Activated naive CD4-positive, alpha-beta T cell treated with anti-CD3 and anti-CD28 coated beads, Interleukin-2, amount 10 ng/mL, durations not matched to agents 7 days and 5 days (primary cell): Measurements from ENCODE around the gene COL23A1.

ENCODE experiments used
- CTCF ChIA-PET: fragments of 350-600 bp; sonication (Branson Sonifier 250); formaldehyde crosslinking; loops from one replicate; lab custom pipeline; 2021; ENCODE audit warnings: antibody characterized with exemption; lab: Charles Lee
- DNase-seq: peaks from one replicate; pipeline ENCODE4 v3.0.0-alpha.2; 2020
- H3K27ac Mint-ChIP-seq: one replicate; pipeline ENCODE4 v1.8.0; 2021; ENCODE audit warnings: mild to moderate bottlenecking, moderate library complexity, mixed read lengths
- H3K27me3 Mint-ChIP-seq: one replicate; pipeline ENCODE4 v1.8.0; 2021; ENCODE audit warnings: mild to moderate bottlenecking, mixed read lengths
- H3K36me3 Mint-ChIP-seq: one replicate; pipeline ENCODE4 v1.8.0; 2021; ENCODE audit warnings: mixed read lengths
- H3K4me1 Mint-ChIP-seq: one replicate; pipeline ENCODE4 v1.8.0; 2021; ENCODE audit warnings: mixed read lengths
- H3K4me3 Mint-ChIP-seq: one replicate; pipeline ENCODE4 v1.8.0; 2021; ENCODE audit warnings: mild to moderate bottlenecking, moderate library complexity, mixed read lengths
- H3K9me3 Mint-ChIP-seq: one replicate; pipeline ENCODE4 v1.8.0; 2021; ENCODE audit warnings: mixed read lengths

The COL23A1 gene

DNA sequence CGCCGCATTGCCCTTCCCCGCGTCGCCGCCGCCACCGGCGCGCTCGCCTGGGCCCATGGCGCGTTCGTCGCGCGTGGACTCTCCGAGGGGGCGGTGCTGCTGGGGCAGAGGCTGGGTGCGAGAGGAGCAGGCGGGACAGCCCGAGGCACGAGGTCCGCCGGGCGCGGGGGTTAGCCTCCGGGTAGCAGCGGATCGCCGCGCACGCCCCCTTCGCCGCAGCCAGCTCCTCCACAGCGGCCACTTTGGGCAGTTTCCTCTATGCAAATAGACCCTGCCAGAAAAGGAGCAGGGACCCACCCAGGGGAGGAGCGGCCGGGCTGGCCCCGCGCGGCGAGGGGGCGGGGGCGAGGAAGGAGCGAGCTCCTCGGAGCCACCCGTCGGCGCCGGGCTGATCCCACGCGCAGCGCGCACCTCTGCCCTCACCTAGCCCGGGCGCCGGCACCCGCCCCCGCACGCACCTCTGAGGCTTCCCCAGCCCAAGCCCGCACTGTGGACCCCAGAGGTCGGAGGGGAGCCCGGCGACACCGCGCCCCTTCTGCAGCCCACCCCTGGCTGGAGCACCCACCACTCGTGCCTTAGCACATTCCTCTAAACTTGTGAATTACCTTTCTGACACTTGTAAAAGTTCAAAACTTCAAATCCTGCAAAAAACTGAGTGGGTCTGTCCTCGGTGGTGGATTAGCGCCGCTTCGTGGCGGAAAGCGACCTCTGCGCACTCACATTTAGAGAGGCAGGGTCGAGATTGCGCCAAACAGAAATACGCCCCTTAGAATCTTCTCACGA lies at the start of gene COL23A1:
Gene COL23A1 (minus strand): TSS at position 253 of the 783 bp plus-strand sequence.
- H3K4me1 Mint-ChIP-seq: peaks cover 9% of the 10 kb centered on the region

DNA sequence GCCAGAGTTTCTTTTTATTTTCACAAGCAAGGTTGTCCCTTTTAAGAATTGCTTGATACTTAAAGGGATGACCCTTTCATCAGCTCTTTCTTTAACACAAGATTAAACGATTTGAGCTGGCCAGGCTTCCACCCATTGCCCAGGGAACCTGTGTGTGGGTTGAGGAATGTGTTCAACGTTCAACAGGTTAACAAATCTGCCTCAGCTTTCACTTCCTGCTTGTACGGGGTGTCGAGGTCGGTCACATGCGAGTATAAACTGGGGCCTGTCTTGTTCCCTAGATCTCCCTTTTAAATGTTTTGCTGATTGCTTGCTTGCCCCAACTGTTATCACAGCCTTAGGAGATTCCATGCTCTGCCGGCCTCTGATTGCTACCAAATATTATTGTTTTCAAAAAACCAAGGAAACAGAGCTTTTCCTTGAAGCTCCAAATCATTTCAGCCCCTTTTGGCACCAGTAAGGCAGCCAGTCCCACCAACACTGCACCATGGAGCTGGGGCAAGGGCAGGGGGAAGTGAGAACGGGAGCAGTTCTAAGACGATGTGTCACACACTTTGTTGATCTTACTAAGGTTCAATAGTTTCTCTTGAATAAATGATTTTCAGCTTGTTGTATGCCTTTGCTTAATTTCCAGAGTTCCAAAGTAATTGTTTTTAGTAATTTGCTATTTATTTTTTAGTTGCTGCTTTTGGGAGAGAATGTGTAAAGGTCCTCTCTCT lies 47.3 kb upstream of the COL23A1 start:
- Mint-ChIP-seq H3K4me1 (no peaks in the 10 kb centered on the region), H3K4me3 (no peak overlapping the region), H3K27me3 (peaks cover 4% of the 10 kb centered on the region), H3K9me3 (peaks cover 5% of the 10 kb centered on the region), H3K36me3 (no peaks in the 10 kb centered on the region), H3K27ac (no peak overlapping the region)
- CTCF ChIA-PET: interaction anchor here (0.6 kb wide), 1 partner anchor 1021 kb away, joined by 4 read pairs; no protein-coding TSS in a partner anchor
- DNase-seq: no peak

More for the DNA sequence above, at the start of gene COL23A1:
- H3K4me3 Mint-ChIP-seq: peak within 1 kb of the TSS; percentile 71
- peaks cover 64% of the 10 kb centered on the region for H3K27me3 Mint-ChIP-seq
- peaks cover 19% of the 10 kb centered on the region for H3K36me3 Mint-ChIP-seq
- DNase-seq: peak; percentile 69
- H3K9me3 Mint-ChIP-seq: peaks cover 15% of the 10 kb centered on the region
- CTCF ChIA-PET: interaction anchor here (1.0 to 1.5 kb wide), 3 partner anchors 18 to 312 kb away, joined by 3 read pairs; no protein-coding TSS in a partner anchor
- H3K27ac Mint-ChIP-seq: peak within 1 kb of the TSS; percentile 73

DNA sequence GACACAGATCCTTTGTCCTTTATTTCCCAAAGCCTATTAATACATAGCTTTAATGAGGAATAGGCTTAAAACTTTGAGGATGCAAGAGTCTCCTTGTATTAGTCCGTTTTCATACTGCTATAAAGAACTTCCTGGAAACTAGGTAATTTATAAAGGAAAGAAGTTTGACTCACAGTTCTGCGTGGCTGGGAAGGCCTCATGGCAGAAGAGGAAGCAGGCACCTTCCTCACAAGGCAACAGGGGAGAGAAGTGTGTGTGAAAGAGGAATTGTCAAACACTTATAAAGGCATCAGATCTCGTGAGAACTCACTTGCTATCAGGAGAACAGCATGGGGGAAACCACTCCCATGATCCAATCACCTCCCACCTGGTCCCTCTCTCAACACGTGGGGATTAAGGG lies 42.1 kb upstream of the COL23A1 start:
- Mint-ChIP-seq H3K4me3 (no peak overlapping the region), H3K27me3 (peaks cover 23% of the 10 kb centered on the region), H3K9me3 (peaks cover 2% of the 10 kb centered on the region), H3K4me1 (peaks cover 6% of the 10 kb centered on the region), H3K27ac (no peak overlapping the region), H3K36me3 (peaks cover 3% of the 10 kb centered on the region)
- no peak for DNase-seq
- CTCF ChIA-PET: no interaction called here

DNA sequence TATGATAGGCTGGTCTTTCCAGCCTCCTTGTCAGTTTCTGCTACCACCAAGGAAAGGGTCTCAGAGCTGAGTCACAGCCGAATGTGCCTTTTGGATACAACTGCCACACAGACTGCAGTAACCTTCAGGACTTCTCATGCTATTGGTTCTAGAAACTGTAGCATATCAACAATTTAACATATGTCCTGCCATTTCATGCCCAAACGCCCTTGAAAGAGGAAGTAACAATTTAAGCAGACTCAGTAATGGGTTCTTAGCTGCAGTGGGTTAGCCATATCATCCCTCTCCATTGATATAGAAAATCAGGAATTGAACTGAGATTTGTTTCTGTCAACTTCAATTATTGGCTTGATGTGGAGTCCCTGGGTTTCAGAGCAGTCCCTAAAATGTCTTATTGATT lies 40.8 kb upstream of the COL23A1 start:
- Mint-ChIP-seq H3K4me3 (no peak overlapping the region), H3K9me3 (peaks cover 2% of the 10 kb centered on the region), H3K4me1 (peaks cover 6% of the 10 kb centered on the region), H3K36me3 (peaks cover 4% of the 10 kb centered on the region), H3K27ac (no peak overlapping the region), H3K27me3 (peaks cover 27% of the 10 kb centered on the region)
- no peak for DNase-seq
- CTCF ChIA-PET: no interaction called here

DNA sequence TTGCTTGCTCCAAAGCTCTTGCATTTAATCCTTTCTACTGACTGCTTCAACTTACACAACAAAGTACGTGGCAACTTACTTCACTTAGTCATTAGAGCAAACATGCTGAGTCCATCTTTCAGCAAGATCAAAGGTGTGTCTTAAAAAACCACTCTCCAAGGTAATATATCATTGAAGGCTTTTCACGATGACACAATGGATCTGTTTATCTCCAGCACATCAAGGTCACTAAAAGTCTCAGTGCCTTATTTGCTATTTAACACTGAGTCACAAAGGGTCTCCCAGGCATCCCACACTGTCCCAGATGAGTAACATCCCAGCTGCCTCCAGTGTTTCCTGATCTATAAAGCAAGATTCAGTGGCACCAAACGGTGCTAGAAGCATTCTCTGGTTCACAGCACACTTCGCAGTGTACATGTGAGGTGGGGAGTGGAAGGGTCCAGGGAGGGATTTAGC lies 40.3 kb upstream of the COL23A1 start:
- Mint-ChIP-seq H3K4me1 (peaks cover 9% of the 10 kb centered on the region), H3K36me3 (peaks cover 8% of the 10 kb centered on the region), H3K9me3 (peaks cover 2% of the 10 kb centered on the region), H3K4me3 (no peak overlapping the region), H3K27ac (no peak overlapping the region), H3K27me3 (peaks cover 27% of the 10 kb centered on the region)
- CTCF ChIA-PET: no interaction called here
- DNase-seq: no peak

DNA sequence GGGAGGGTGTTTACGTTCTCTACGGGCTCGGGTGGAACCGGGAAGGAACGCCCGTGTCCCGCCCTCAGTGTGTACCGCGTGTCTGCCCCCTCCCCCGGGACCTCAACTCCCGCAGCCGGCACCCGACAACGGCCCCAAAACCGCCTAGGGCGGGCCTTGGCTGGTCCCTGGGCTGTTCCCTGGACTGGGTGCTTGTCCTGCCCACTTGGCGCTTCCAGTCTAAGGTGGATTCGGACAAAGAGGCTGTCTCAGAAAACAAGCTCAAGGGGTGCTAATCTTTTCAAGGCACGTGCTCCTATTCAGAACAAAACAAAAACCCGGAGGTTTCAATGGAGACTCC lies 37.0 kb upstream of the COL23A1 start:
- H3K27me3 Mint-ChIP-seq: peaks cover 19% of the 10 kb centered on the region
- H3K27ac Mint-ChIP-seq: peak overlapping the region; percentile 11
- peak overlapping the region; percentile 95 for H3K4me3 Mint-ChIP-seq
- peaks cover 19% of the 10 kb centered on the region for H3K36me3 Mint-ChIP-seq
- peaks cover 2% of the 10 kb centered on the region for H3K9me3 Mint-ChIP-seq
- peaks cover 32% of the 10 kb centered on the region for H3K4me1 Mint-ChIP-seq
- CTCF ChIA-PET: no interaction called here
- DNase-seq: no peak

DNA sequence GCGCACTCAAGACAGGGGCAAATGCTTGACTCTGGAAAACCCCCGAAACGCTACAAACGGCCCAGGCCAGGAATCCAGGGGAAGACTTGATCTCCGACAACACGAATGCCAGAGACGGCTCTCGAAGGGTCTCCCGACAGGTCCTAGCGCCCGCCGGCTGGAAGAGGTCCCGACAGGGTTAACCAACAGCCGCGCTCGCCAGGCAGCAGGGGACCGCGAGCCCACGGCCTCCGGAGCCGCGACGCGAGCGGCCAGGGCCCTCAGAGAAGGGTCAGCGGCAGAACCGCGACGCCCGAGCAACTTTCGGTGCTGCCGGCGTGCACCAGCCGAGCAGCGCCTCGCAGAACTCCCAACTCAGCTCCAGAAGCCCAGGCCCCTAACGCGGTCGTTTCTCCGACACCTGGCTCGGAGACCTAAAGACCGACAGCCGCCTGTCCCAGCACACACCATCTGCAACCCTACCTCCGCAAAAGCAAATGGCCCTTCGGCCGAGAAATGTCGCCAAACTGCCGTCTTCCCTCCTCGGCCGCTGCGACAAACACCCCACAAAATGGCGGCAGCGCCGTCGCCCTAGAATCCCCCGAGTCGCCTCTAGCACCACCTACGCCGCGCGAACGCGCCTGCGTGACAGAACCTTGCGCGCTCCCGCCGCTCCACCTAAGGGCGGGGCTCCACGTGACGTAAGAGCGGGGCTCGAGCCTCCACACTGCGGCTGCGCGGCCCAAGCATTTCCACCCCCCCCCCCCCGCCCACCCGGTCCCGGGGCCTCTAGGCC lies 36.5 kb upstream of the COL23A1 start, which contains the start of gene CLK4:
Gene CLK4 (minus strand): TSS at position 567 of the 775 bp plus-strand sequence. CDS start 3,634 bp downstream, outside the sequence.
- peak within 1 kb of the TSS; percentile 98 for H3K27ac Mint-ChIP-seq
- peak; percentile 95 for DNase-seq
- peaks cover 2% of the 10 kb centered on the region for H3K9me3 Mint-ChIP-seq
- H3K4me3 Mint-ChIP-seq: peak within 1 kb of the TSS; percentile 95
- H3K27me3 Mint-ChIP-seq: peaks cover 17% of the 10 kb centered on the region
- peaks cover 34% of the 10 kb centered on the region for H3K4me1 Mint-ChIP-seq
- peaks cover 23% of the 10 kb centered on the region for H3K36me3 Mint-ChIP-seq
- CTCF ChIA-PET: no interaction called here

DNA sequence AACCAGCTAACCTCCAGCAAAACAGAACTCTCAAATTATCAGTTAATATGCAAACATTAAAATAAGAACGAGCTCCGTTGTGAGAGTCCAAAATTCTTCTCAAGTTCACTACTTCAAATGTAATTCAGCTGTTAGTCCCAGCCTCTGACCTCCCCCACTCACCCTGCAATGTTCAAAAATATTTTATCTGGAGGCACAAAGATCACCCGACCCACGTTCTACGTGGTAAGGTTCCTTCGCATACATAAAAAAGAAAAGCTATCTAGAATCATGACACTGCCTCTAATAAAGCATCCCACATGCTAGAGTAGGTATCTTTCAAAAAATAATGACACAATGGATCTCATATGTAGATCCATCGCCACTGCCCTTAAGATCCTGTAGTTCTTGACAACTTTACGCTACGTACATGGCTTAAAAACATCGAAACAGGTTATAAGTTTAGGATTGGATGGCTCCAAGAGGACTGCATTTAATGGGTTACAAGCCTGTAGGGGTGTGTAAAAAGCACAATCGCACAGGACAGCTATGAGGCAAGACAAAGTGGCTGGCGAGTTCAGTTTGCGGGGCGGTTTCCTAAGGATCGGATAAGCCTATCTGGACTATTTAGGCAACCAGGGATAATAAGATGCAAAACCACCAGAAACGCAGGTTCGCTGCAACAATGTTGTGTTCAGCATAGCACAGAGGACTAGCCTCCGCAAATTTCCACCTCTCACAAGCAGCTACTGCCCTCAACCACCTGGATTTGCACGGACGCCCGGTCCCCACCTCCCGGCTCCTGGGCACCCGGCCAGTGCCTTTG lies 35.7 kb upstream of the COL23A1 start:
- H3K36me3 Mint-ChIP-seq: peaks cover 28% of the 10 kb centered on the region
- peak overlapping the region; percentile 98 for H3K27ac Mint-ChIP-seq
- CTCF ChIA-PET: no interaction called here
- peaks cover 36% of the 10 kb centered on the region for H3K4me1 Mint-ChIP-seq
- H3K4me3 Mint-ChIP-seq: peak overlapping the region; percentile 95
- no peak for DNase-seq
- H3K27me3 Mint-ChIP-seq: peaks cover 17% of the 10 kb centered on the region
- peaks cover 2% of the 10 kb centered on the region for H3K9me3 Mint-ChIP-seq

DNA sequence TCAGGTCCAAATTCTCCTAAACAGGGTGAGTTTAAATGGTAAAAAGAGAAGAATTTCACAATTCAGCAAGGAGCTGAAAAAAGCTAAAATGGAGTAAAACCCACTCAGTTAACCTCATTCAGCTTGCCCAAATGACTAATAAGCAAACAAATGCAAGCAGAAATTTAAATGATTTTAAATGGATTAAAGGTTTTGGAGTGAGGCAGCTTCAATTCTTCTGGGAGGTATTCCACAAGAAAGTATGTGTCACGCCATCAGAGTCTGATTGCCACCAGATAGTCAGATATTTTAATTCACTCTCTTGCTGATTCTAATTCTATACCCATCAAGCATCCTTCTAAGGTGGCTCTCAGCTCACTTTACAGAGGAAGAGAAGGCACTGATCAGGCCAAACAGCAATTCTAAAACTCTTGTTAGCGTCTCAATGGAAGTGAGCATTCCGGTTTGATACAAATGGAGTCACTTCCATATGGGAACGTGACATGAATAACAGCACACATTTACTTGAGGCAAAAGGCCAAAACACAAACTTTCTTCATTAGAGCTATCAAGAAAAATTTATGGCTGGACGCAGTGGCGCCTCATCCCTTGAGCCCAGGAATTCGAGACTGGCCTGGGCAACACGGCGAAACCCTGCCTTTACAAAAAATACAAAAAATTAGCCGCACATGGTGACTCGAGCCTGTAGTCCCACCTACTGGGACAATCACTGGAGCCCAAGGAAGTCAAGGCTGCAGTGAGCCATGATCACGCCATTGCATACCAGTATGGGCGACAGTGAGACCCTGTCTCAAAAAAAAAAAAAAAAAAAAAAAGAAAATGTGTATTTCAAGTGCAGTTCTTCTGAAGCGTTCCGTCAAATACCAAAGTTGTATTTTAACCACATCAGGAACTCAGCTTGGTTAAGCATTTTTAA lies 34.7 kb upstream of the COL23A1 start:
- H3K36me3 Mint-ChIP-seq: peaks cover 38% of the 10 kb centered on the region
- peaks cover 42% of the 10 kb centered on the region for H3K4me1 Mint-ChIP-seq
- peak overlapping the region; percentile 95 for H3K4me3 Mint-ChIP-seq
- peaks cover 12% of the 10 kb centered on the region for H3K27me3 Mint-ChIP-seq
- peaks cover 2% of the 10 kb centered on the region for H3K9me3 Mint-ChIP-seq
- no peak for DNase-seq
- H3K27ac Mint-ChIP-seq: peak overlapping the region; percentile 98
- CTCF ChIA-PET: no interaction called here

DNA sequence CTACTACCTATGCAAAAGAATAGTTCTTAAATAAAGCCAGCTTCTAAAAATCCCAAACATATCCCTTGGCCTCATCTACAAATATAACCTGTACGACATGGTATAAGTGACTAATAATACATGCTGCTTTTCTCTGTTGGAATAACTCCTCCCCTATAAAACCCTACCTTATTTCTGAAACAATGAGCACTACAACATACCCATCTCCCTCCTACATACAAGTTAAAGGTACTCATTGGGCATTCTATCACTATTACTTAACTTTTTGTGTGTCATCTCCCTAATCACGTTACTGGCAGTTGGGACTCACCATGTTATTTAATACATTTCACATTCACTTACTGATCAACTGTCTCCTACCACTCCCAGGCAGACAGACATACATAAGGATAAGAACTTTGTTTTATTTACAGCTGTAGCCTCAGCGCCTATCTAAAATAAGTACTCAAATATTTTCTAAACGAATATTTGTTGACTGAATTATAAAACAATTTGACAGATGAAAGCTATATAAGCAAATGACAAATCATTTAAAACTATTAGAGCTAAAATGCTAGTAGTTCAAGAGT lies 32.6 kb upstream of the COL23A1 start:
- CTCF ChIA-PET: no interaction called here
- Mint-ChIP-seq H3K27me3 (peaks cover 5% of the 10 kb centered on the region), H3K9me3 (no peaks in the 10 kb centered on the region), H3K4me3 (no peak overlapping the region), H3K27ac (no peak overlapping the region), H3K36me3 (peaks cover 52% of the 10 kb centered on the region), H3K4me1 (peaks cover 43% of the 10 kb centered on the region)
- DNase-seq: no peak

DNA sequence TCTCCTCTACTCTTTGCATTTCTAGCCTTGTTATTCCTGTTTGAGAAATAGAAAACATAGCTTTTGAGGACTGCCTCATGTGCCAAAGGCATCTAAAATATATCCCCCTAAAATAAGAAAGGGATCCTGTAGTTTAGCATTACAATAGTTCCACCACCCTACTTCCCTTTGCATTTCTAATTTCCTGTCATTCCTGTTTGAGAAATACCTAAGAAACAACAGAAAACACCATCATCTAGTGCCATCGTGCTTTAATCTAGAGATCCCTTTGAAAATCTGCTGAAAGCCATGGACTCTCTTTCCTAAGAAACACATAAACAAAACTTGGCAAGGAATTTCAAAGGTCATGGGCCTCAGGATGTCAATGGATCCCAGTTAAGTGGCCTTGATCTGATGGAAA lies 29.2 kb upstream of the COL23A1 start:
- Mint-ChIP-seq H3K27ac (no peak overlapping the region), H3K4me1 (peaks cover 30% of the 10 kb centered on the region)

DNA sequence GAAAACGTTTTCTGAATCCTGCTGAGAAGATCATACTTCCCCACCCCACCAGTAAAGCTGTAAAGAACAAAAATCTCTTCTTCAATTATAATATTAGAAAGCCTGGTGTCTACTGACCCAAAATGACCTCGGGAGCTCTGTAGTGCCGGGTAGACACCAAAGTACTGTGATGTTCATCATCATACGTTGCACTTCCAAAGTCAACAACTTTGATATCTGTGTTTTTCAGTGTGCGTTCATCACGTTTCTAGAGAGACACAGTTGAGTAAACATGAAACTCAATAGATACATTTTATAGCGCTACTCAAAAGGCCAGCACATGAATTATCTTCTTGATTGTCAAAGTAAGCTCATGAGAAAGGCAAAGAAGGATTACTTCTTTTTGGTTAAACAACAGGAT lies 22.1 kb upstream of the COL23A1 start:
- no peak overlapping the region for H3K27ac Mint-ChIP-seq
- no peak overlapping the region for H3K4me3 Mint-ChIP-seq
- H3K9me3 Mint-ChIP-seq: no peaks in the 10 kb centered on the region
- CTCF ChIA-PET: no interaction called here
- DNase-seq: no peak
- no peaks in the 10 kb centered on the region for H3K4me1 Mint-ChIP-seq
- H3K36me3 Mint-ChIP-seq: peaks cover 62% of the 10 kb centered on the region
- H3K27me3 Mint-ChIP-seq: no peaks in the 10 kb centered on the region

More for the DNA sequence above, 29.2 kb upstream of the COL23A1 start:
- H3K9me3 Mint-ChIP-seq: no peaks in the 10 kb centered on the region
- no peaks in the 10 kb centered on the region for H3K27me3 Mint-ChIP-seq
- no peak overlapping the region for H3K4me3 Mint-ChIP-seq
- CTCF ChIA-PET: no interaction called here
- DNase-seq: no peak
- peaks cover 62% of the 10 kb centered on the region for H3K36me3 Mint-ChIP-seq
